Right renal pelvis (tissue), 4 donors: ENCODE measurements around the gene TTC12. TPM values are rescaled to one million over a fixed set of nuclear protein-coding genes. Genes with fewer than 3 reads are reported as not detected.
"Not testable (repeated sequence)": the region's sequence is repeated elsewhere in the genome, so short reads cannot be mapped to it uniquely, and the experiment has no call there.

Experiments
- DNase-seq, 4 donors: peaks; one replicate each; pipeline ENCODE4 v3.0.0-alpha.2; 2013; ENCODE audit warnings: low read depth in 4 of 4, low spot score in 3 of 4, missing footprints in 1 of 4
- polyA plus RNA-seq, 4 donors: library from polyadenylated mRNA; unstranded; fragments of 120-200 nt; gene quantifications; one replicate each; pipeline ENCODE4 v1.2.1, GENCODE V29; 2013; ENCODE audit not compliant: insufficient read length in 4 of 4

Gene TTC12
- polyA plus RNA-seq, 4 donors, result 35.2 to 46.3 (median 42.5) TPM

DNA sequence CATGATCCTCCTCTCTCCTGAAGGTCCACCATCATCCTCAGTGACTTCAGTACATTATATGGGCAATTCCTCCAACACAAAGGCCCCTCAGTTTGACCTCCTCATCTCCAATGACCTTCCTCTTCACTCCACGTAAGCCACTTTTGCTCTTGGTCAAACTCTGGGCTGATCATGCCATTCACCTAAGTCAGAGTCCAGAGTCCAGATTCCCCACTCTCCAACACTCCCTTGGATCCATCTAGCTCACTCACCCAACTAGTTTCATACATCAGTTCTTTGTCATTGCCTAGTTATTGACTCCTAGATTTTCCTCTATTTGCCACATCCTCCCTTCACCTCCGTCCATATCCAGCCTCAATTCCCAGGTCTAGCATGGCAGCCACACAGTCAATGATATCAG is 30.5 kb upstream of the TTC12 start:
- DNase-seq, result no peak

DNA sequence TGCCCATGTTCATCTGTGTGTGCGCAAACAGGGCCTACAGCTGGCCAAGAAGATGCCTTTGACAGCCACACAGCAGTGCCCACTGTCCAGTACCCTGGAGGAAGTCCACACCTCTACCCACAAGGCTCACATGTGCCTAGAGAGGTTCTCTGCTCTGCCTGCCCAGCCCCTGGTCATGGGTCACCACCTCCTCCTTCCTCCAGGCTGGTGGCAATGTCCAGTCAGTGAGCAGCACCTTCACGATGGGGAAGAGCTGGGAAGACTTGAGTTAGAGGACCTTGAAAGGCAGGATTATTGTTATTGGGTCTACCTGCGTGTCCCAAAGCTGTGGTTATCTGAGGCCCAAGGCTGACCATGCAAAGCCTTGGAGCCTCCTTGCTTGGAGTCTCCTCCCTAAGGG is 28.4 kb upstream of the TTC12 start:
- DNase-seq, result no peak

GRCh38 chr11:113286509-113287497 is 27.6 kb upstream of the TTC12 start:
- no peak for DNase-seq

GRCh38 chr11:113287801-113288200 is 26.6 kb upstream of the TTC12 start:
- DNase-seq, result no peak

DNA sequence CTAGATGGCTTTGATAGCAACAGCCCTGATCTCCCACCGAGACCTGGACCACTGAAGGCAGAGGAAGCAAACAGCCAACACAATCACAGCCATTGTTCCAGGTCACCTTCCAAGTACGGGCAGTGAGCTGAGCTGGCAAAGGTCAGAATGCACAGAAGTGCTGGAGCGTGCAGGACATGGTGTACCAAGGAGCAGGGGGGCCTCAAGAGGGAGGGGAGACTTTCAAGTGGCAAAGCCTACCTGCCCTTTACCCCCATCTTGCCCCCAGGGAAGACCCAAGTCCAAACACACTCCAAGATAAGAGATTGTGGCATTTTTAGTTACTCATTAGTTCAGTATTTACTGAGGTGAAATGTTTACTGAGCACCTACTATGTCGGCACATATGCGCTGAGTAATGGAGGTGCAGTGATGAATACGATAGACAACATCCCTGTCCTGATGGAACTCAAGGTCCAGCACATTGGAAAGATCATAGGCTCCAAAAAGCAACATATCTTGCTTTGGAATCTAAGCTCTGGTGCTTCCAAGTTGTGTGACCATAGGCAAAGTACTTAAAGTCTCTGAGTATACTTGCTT is 26.0 kb upstream of the TTC12 start:
- no peak for DNase-seq

GRCh38 chr11:113289431-113290187 is 24.8 kb upstream of the TTC12 start:
- peak in 3 of 4 donors; percentile 28 to 57 (median 36) for DNase-seq

DNA sequence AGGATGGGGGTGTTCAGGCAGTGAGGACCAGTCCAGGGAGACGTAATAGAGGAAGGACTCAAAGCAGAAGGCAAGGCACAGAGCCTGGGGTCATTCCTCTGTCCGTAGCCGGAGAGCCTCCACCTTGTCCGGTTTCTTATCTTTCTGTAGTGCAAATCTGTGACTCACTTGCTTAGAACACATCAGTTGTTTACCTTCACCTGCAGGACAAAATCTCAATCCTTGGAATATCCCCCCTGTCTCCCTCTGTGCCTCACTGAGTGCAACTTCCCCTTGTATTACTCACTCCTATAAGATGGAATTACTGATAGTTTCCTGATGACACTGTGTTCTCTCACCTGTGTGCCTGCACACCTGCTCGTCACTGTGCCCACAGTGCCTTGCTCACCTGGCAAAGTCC is 20.4 kb upstream of the TTC12 start:
- DNase-seq, result no peak

- no peak for DNase-seq
These were observed 18.4 kb upstream of the TTC12 start for GRCh38 chr11:113295993-113296392.

GRCh38 chr11:113296447-113297205 is 17.8 kb upstream of the TTC12 start:
- DNase-seq, result no peak

DNA sequence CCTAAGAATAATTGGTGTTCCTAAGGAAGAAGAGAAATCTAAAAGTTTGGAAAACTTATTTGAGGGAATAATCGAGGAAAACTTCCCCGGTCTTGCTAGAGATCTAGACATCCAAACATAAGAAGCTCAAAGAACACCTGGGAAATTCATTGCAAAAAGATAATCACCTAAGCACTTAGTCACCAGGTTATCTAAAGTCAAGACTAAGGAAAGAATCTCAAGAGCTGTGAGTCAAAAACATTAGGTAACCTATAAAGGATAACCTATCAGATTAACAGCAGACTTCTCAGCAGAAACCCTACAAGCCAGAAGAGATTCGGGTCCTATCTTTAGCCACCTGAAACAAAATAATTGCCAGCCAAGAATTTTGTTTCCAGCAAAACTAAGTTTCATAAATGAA is 15.9 kb upstream of the TTC12 start:
- DNase-seq, result not testable (repeated sequence)

DNA sequence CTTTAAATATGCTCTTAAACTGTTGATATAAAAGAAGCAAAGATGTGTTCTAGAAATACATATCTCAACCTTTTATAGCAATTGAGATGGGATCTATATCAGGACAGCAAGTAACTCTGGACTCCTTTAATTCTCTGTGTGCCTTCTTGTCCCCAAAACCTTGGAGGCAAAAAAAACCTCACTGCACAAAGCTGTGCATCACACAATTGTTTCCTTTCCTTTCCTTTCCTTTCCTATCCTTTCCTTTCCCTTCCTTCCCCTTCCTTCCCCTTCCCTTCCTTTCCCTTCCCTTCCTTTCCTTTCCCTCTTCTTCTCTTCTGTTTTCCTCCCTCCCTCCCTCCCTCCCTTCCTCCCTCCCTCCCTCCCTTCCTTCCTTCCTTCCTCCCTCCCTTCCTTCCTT is 9.5 kb upstream of the TTC12 start:
- no peak for DNase-seq

DNA sequence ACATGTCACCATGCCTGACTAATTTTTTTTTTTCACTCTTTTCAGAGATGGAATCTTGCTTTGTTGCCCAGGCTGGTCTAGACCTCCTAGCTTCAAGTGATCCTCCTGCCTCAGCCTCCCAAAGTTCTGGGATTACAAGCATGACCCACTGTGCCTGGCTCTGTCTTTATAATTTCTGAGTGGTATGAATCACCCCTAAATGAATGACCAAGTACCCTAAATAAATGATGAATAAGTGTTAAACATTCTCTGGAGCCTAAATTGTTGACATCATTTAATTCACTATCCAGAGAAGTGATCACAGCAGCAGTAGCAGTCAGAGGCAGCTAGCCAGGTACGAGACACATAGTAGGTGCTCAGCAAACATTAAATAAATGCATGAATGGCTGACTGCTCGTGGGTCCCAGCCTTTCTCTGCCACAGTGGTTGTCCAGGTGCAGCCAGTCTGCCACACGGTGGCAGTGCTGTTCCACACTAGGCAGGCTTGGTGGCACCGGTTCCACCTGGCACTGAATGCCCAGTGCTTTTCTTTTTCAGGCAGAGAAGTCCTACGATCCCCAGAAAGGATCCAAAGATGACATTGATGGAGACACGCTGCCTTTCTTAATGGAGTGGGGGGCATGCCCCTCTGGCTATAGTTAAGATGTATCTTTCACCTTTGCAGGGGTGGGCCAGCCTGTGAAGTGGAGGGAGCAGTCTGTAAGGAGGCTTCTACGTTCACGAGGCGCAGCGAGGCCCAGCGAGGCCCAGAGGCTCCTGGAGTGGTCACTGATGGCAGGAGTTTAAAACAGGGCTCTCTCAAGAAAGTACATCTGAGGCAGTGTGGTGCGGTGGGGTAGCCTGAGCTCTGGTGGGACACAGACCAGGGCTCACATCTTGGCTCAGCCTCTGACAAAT is 8.7 kb upstream of the TTC12 start:
- DNase-seq, result peak in 3 of 4 donors; percentile 51 to 59 (median 56)

GRCh38 chr11:113308601-113309000 is 5.8 kb upstream of the TTC12 start:
- no peak for DNase-seq

- no peak for DNase-seq
These were observed 2.8 kb upstream of the TTC12 start for GRCh38 chr11:113311536-113311935.

GRCh38 chr11:113313601-113314000 is 782 bp upstream of the TTC12 start:
- no peak for DNase-seq

DNA sequence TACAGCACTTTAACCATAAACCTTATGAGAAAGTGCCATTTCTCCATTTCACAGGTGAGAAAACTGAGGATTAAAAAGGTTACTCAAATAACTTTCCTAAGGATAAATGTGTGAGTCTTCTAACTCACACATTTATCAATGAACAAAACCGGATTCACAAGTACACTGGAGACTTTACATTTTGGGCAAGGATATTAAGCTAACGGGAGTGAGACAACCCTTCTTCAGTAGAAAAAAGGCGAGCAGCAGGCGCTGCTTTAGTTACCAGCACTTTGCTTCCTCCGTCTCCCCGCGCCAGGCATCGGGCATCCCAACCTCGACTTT is 356 bp upstream of the TTC12 start:
- DNase-seq, result no peak

GRCh38 chr11:113315811-113316210 is 1.4 kb downstream of the TTC12 start:
- peak in 1 of 4 donors; percentile 18 for DNase-seq

DNA sequence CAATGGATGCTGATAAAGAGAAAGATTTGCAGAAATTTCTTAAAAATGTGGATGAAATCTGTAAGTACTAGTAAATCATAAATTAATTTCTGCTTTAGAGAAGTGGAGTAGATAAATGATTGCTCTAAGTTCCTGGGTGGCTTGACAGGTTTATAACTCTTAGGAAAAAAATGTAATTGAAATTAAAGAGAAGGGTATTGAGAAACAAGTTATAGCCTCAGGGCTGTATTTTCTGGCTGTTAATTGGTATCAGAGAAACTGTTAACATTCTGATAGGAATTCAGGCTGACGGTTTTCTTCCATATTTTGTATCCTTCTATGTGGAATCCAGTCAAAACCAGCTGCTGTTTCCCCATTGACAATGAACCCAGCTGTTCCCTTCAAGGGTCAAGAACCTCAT is 1.9 kb downstream of the TTC12 start:
- no peak for DNase-seq

DNA sequence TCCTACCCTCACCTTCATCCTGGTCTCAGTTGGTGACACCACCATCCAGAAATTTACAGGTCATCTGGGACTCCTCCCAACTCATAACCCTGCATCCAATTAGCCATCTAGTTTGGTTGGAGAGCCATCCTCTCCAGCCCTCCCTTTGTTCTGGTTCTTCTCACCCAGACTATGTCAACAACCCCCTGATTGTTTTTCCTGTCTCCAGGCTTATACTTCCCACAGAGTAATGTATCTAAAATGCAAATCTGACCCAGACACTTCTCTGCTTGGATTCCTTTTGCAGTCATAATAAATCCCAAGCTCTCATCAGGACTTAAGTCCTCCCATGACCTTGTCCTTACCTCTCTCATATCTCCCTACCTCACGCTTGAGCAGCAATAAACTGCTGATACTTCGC is 3.0 kb downstream of the TTC12 start:
- no peak for DNase-seq

DNA sequence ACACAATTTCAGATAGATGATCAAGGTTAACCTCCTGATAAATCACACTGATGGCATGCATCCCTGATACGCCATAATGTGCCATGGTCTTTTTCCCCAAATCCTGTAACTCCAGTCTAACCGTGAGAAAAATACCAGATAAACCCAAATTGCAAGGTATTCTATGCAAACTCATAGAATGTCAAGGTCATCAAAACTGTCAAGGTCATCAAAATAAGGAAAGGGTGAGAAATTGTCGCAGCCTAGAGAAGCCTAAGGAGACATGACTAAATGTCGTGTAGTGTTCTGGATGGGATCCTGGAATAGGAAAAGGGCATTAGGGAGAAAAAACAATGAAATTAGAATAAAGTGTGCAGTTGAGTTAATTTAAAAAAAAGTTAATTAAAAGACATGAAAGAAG is 4.7 kb downstream of the TTC12 start:
- no peak for DNase-seq
